Testis (tissue), 2 donors: Measurements from ENCODE around the gene INPP5F.

ENCODE experiments used
- POLR2A ChIP-seq: fragments of 450-650 bp; IDR thresholded peaks from one replicate; pipeline ENCODE4 v1.6.1; 2017; ENCODE audit warnings: antibody characterized with exemption, mild to moderate bottlenecking, moderate library complexity
- TF ChIP-seq, protein P1 (sequence below), 3 experiments: fragments of 450-650 bp in 2 of 3; fragments of 200-600 bp in 1 of 3; sonication (generic) in 1 of 3; IDR thresholded peaks; one replicate each; pipeline ENCODE4 v1.5.1; 2016 to 2019; ENCODE audit warnings: antibody characterized with exemption in 3 of 3, mild to moderate bottlenecking in 2 of 3, moderate library complexity in 1 of 3

GRCh38 chr10:119829429-119829828 lies 103.6 kb downstream of the INPP5F start:
- TF ChIP-seq, protein P1, sequence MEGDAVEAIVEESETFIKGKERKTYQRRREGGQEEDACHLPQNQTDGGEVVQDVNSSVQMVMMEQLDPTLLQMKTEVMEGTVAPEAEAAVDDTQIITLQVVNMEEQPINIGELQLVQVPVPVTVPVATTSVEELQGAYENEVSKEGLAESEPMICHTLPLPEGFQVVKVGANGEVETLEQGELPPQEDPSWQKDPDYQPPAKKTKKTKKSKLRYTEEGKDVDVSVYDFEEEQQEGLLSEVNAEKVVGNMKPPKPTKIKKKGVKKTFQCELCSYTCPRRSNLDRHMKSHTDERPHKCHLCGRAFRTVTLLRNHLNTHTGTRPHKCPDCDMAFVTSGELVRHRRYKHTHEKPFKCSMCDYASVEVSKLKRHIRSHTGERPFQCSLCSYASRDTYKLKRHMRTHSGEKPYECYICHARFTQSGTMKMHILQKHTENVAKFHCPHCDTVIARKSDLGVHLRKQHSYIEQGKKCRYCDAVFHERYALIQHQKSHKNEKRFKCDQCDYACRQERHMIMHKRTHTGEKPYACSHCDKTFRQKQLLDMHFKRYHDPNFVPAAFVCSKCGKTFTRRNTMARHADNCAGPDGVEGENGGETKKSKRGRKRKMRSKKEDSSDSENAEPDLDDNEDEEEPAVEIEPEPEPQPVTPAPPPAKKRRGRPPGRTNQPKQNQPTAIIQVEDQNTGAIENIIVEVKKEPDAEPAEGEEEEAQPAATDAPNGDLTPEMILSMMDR (IDR thresholded peaks at IDR 0.05), result no peak
- TF ChIP-seq POLR2A, result no peak
